Measurements from ENCODE around the gene APOOL. TPM values are rescaled to one million over a fixed set of nuclear protein-coding genes. Genes with fewer than 3 reads are reported as not detected.

APOOL gene
- total RNA-seq, 1 experiment from 2014 or later, result 7.7 TPM

Other genes starting within 250 kb of the APOOL start
- gene SATL1, start 239.9 kb downstream of the APOOL start, total RNA-seq (2014; rRNA removed; shearing (Covaris generic)), result not detected in 2 replicates
- not detected in 2 replicates for gene ZNF711, start 240.1 kb downstream of the APOOL start, total RNA-seq (2014; rRNA removed; shearing (Covaris generic))